Left ventricle myocardium superior (tissue), 1 donor: ENCODE measurements around the gene MRGPRD. TPM values are rescaled to one million over a fixed set of nuclear protein-coding genes. Genes with fewer than 3 reads are reported as not detected.

Experiments
- ATAC-seq: fragments of 200-7000 bp; cut with Tn5 transposase; one replicate; pipeline ENCODE4 v1.9.1; 2020; ENCODE audit warnings: mild to moderate bottlenecking, moderate library complexity
- DNase-seq: peaks from one replicate; pipeline ENCODE4 v3.0.0-alpha.2; 2020
- intact Hi-C: fragments of 100-400 bp; cut with micrococcal nuclease; formaldehyde crosslinking; loops from one replicate; pipeline ENCODE4 v1.11.0; 2022
- long read RNA-seq: library from polyadenylated mRNA; unstranded; transcript quantifications from one replicate; pipeline ENCODE4 v2.0.0, GENCODE V29; 2021
- total RNA-seq: library from RNA; stranded (reverse); fragmentation: NEBNext Ultra II Directional; extraction: Animal tissue kit (Norgen Biotek cat#: 25700); gene quantifications from one replicate; pipeline ENCODE4 v1.2.1, GENCODE V29; 2021
- donor health status: DM: no; HTN: yes; CAD: no; lungs with severe emphysema.

The MRGPRD gene, protein sequence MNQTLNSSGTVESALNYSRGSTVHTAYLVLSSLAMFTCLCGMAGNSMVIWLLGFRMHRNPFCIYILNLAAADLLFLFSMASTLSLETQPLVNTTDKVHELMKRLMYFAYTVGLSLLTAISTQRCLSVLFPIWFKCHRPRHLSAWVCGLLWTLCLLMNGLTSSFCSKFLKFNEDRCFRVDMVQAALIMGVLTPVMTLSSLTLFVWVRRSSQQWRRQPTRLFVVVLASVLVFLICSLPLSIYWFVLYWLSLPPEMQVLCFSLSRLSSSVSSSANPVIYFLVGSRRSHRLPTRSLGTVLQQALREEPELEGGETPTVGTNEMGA
- not detected for total RNA-seq
- long read RNA-seq: 0 reads

GRCh38 chr11:68980776-68981065 is at the start of gene MRGPRD:
TSS of gene MRGPRD (minus strand) at chr11:68980986. CDS start at chr11:68980986, 0 bp downstream.
- intact Hi-C loops: no loop called here
- DNase-seq (no peak), ATAC-seq (peak; percentile 14)

- intact Hi-C loops: no loop called here
- no peak for DNase-seq
- ATAC-seq: no peak
These were observed 49.5 kb upstream of the MRGPRD start for GRCh38 chr11:69030301-69030700.

- DNase-seq (no peak), ATAC-seq (no peak)
- intact Hi-C loops: no loop called here
These were observed 47.1 kb upstream of the MRGPRD start for GRCh38 chr11:69027704-69028372.

DNA sequence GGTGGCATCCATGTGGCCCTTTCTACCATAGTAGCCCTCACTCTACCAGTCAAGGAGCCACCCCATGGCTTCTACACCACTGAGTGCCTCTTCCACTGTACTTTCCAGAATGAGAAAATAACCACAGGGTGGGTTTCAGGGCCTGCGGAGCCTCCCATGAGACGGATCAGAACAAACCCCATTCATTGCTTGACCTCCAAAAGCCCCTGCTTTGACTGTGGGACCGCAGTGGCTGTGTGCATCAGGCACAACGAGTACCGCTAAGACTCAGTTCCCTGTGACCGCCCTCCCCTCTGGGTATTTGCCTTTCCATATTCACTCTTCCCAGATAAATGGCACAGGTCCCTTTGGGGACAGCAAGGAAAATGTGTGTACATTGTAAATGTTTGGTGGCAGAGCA is 43.7 kb upstream of the MRGPRD start:
- intact Hi-C loops: no loop called here
- no peak for ATAC-seq
- DNase-seq: no peak

- intact Hi-C loops: no loop called here
- ATAC-seq (peak; percentile 39), DNase-seq (no peak)
These were observed 41.5 kb upstream of the MRGPRD start for GRCh38 chr11:69022260-69022659.

GRCh38 chr11:69018924-69019323 is 38.1 kb upstream of the MRGPRD start:
- DNase-seq: no peak
- ATAC-seq: no peak
- intact Hi-C loops: no loop called here

- intact Hi-C loops: no loop called here
- ATAC-seq (no peak), DNase-seq (no peak)
These were observed 37.2 kb upstream of the MRGPRD start for GRCh38 chr11:69017951-69018350.

DNA sequence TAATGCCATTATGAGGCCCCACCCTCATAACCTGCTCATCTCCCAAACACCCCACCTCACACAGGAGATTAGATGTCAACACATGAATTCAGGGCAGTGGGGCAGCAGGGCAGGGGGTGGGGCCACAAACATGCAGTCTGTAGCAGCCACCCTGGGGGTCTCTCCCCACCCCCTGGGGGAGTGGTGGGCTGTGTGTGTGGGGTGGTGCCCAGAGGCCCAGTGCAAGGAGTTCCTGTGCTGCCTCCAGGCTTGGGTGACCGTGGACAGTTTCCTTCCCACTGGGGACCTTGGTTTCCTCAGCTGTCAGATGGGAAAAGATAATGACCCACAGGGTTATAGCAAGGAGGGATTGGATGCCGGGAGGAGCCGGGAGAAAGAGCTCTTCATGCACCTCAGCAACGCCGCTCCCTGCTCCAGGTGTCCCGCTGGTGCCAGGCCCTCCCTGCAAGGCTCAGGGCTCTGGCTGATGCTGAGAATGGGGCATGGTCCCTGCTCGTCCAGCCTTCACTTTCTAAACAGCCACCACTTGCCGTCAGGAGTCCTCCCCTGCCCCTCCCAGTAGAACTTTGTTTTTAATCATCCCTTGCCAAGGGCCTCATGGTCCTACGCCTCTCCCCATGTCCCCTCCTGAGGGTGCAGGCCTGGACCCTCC is 34.2 kb upstream of the MRGPRD start:
- no peak for ATAC-seq
- intact Hi-C loops: no loop called here
- DNase-seq: no peak

DNA sequence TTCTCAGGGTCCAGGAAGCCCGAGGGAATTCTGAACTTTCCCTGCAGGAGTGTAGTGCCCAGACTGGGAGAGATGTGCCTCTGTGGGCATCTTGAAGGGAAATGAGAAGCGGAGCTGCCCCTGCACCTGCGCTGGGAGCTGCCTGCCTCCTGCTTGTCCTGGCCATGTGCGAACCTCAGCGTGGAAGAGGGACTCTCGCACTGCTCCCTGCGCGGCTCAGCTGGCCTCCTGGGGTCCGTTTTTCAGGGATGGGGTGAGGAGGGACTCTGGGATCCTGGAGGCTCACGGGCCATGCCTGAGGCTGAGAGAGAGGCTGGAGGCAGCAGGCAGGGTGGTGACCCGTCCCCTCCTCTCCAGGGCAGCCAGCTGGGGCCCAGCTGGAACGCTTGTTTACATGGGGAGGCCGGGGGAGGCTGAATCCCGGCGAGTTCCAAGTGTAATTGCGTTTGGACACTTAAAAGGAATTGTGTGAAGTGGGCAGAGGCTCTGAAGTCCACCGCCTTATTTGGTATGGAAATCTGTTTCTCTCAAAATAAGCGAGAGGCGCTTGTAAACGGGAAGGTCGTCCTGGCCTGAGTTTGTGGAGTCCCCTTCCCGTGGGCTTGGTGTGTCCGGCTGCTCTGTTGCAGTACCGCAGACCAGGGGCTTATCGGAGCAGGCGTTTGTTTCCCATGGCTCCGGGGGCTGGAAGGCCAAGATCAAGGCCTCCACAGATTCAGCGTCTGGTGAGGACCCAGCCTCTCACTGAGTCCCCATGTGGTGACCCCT is 33.5 kb upstream of the MRGPRD start:
- DNase-seq (peak; percentile 83), ATAC-seq (peak; percentile 64)
- intact Hi-C loops: no loop called here

DNA sequence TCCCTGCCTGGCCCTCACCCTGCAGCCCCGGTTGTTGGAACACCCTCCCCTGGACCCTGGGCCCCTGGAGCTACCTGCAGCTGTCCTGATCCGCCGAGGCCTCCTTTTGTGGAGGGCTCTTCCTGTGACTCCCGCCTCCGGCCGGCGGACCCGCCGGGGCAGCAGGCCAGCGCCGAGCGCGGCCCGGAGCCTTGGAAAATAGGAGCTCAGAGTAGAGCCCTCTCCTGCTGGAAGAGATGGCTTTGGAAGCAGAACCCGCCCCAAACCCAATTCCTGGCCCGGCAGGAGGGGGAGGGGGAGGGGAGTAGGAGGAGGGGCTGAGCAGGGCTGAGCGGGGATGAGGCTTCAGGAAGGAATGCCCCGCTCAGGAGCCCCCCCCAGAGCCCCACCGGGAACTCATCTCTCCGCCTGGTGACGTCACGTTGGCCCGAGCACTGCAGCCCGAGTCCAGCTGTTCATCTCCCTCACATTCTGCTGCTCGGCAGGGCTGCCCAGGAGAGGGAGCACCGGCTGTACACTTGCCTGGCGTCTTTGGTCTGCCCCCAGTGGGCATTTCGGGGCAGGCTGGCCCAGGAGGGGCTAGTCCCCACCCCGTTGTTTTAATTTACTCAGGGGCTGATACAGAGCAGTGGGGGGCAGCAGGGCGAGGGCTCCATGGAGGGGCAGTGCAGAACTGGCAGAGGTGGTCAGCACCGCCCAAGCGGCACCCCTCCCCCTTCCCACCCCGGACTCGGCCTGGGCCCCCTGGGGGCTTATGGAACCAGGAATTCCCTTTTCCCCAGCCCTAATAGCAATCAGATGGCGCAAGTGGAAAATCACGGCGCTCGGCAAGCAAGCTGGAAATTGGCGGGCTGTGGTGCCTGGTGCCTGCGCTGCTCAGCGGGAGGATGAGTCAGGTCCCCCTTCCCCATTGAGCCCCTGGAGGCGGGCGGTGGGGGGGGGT is 32.5 kb upstream of the MRGPRD start, which contains the start of gene MRGPRF:
Gene MRGPRF (minus strand): TSS at position 238 of the 943 bp plus-strand sequence. CDS start 3,345 bp downstream, outside the sequence.
- intact Hi-C loops: no loop called here
- peak; percentile 74 for ATAC-seq
- DNase-seq: peak; percentile 94

DNA sequence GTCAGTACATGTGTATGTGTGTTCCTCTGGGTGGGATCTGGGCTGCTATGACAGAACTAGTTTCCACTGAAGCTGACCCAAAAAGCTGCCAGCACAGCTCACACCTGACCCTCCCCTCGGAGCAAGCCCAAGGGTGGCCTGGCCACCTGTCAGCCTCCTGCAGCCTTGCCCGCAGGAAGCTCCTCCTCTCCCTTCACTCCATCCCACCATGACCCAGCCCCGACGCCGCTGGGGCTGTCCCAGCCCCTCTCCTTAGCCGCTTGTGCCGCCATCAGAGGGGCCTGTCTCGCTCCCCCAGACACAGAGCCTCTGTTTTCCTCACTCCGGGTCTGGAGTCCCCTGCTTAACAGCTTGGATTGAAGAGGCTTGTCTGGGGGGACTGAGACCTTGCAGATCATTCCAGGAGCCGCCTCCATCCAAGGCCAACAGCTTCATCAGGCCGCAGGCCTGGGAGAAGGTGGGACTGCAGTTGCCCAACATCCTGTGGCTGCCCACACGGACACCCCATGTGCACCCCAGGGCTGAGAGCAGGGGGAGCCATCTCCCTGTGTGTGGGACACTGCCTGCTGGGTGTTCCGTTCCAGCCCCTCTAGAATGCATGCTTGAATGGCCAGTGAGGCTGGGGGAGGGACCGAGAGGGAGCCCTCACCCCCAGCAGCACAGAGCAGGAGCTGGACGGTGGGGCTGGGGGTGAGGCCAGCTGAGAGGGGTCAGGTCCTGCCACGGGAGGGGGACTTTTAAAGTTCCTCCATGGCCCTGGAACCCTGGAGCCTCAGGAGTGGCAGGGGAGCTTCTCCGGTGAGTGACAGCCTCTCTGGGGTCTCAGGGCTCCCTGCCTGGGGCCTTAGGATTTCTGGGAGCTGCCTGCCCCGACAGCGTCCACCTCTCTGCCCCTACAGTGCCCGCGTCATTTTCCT is 31.6 kb upstream of the MRGPRD start:
- no peak for ATAC-seq
- DNase-seq: peak; percentile 36
- intact Hi-C loops: no loop called here

DNA sequence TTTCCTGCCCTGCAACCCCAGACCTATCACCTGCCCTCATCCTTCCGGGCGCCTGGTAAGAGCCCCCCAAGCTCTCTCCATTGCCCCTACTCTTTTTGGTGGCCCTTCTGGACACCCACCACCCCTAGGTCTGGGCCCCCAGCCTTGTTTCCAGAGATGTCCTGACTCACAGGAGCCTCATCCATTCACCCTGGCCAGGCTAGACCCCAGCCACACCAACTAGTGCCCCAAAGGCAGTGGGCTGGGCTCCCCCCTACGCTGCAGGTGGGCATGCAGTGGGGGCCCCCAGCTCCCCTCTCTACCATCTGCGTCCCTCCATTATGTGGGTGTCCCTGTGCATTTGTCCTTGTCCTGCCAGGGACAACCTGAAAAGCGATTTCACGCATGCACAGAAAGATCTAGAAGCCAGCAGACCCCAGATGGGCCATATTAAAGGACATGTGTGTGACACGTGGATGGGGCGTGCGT is 30.9 kb upstream of the MRGPRD start:
- DNase-seq: no peak
- ATAC-seq: no peak
- intact Hi-C loops: no loop called here

DNA sequence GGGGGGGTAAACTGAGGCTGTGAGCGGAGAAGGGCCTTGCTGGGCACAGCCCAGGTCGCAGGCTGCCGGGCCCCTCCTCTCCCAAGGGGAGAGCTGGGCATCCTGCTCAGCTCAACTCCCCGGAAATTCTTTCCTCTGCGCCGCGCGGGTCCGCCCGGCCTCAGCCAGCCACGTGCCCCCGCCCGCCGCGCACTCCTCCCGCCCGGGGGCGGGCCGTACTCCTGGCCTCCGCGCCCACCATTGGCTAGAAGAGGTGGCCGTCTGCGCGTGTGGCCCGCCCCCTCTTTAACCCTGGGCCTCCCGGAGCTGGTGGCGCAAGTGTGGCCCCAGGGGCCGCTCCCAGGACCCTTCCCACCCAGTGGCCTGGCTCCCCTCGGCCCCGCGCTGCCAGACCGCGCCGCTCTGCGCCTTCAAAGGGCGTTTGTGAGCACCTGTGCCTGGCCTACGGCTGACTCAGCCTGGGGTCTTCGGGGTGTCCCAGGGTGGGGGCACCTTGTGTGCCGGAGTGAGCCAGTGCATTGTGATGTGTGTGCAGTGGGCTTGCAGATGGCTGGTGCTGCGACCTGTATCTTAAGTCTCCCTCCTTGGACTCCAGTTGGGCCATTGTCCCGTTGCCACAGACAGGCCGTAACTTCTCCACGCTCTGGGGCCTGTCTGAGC is 30.3 kb upstream of the MRGPRD start:
- DNase-seq (peak; percentile 82), ATAC-seq (peak; percentile 62)
- intact Hi-C loops: no loop called here

- DNase-seq (no peak), ATAC-seq (peak; percentile 2)
- intact Hi-C loops: no loop called here
These were observed 29.6 kb upstream of the MRGPRD start for GRCh38 chr11:69010361-69010891.

DNA sequence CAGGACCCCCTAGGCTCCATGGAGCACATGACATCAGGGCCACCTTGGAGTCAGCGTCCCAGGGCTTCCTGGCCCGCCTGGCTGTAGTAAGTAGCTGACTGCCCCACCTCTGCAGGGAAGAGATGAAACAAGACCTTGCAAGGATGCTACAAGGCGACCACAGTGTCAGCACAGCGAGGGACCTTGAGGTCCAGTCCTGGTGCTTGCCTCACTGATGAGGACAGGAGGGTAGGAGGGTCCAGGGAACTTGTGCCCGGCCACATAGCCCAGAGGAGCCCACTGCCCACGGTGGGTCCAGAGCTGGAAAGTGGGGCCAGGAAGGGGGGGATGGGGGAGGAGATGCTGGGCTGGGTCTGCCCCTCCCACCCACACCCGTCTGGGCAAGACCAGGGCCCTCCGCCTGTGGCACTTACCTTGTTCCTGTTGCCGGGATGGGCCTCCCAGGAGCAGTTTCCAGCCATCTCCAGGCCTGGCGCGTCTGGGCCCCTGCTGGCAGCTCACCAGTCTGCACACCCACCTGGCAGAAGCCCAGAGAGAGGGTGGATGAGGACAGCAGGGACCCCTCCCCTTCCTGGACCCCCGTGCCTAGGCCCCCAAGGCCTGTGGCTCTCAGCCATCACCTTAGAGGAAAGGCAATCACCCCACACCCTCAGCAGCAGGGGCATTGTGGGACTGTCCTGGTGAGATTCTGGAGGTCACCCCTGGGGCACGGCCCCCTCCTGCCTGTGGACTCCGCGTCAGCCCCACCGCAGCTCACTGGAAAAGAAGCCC is 28.8 kb upstream of the MRGPRD start:
- ATAC-seq: no peak
- intact Hi-C loops: no loop called here
- no peak for DNase-seq
